MCF 10A (cell line): ENCODE measurements around the gene ALPL. TPM values are rescaled to one million over a fixed set of nuclear protein-coding genes. Genes with fewer than 3 reads are reported as not detected.

ENCODE experiments used
- BruUV-seq: library from RNA; stranded (reverse); fragments of 400-500 nt; replicated peaks from 2 replicates; lab custom pipeline; 2021; lab: Mats Ljungman, UMichigan
- CTCF ChIA-PET: fragments of 300-600 bp; sonication (Branson Sonifier 250); formaldehyde crosslinking; extraction: SDS; loops from one replicate; lab custom pipeline; 2021; ENCODE audit warnings: antibody characterized with exemption, inconsistent platforms; lab: Yijun Ruan, JAX
- POLR2A ChIA-PET: fragments of 300-600, 350-650 bp; sonication (Branson Sonifier 250); formaldehyde crosslinking; extraction: SDS; loops from one replicate; lab custom pipeline; 2020; ENCODE audit warnings: antibody characterized with exemption, inconsistent platforms; lab: Yijun Ruan, JAX
- DNase-seq: peaks from one replicate; pipeline ENCODE4 v3.0.0-alpha.2; 2018; ENCODE audit not compliant: unreplicated experiment
- H3K27ac Mint-ChIP-seq: one replicate; pipeline ENCODE4 v1.8.0; 2022; ENCODE audit warnings: mild to moderate bottlenecking, low read depth, mixed read lengths; ENCODE audit not compliant: unreplicated experiment
- H3K27me3 Mint-ChIP-seq: one replicate; pipeline ENCODE4 v1.8.0; 2022; ENCODE audit warnings: mixed read lengths; ENCODE audit not compliant: insufficient read depth, unreplicated experiment
- H3K36me3 Mint-ChIP-seq: one replicate; pipeline ENCODE4 v1.8.0; 2022; ENCODE audit warnings: mild to moderate bottlenecking, moderate library complexity, mixed read lengths; ENCODE audit not compliant: insufficient read depth, unreplicated experiment
- H3K4me1 Mint-ChIP-seq: one replicate; pipeline ENCODE4 v1.8.0; 2022; ENCODE audit warnings: mixed read lengths; ENCODE audit not compliant: insufficient read depth, unreplicated experiment
- H3K4me3 Mint-ChIP-seq: one replicate; pipeline ENCODE4 v1.8.0; 2022; ENCODE audit warnings: mild to moderate bottlenecking, moderate library complexity, mixed read lengths; ENCODE audit not compliant: unreplicated experiment
- H3K9me3 Mint-ChIP-seq: one replicate; pipeline ENCODE4 v1.8.0; 2022; ENCODE audit warnings: mixed read lengths; ENCODE audit not compliant: unreplicated experiment
- CTCF ChIP-seq: fragments of 200-600 bp; IDR thresholded peaks from one replicate; pipeline ENCODE4 v1.8.0; 2022; ENCODE audit warnings: antibody characterized with exemption, mild to moderate bottlenecking; ENCODE audit not compliant: unreplicated experiment
- intact Hi-C: fragments of 100-400 bp; cut with micrococcal nuclease; formaldehyde crosslinking; loops from 2 replicates; pipeline ENCODE4 v1.14.1; 2022
- total RNA-seq: library from RNA; stranded (reverse); gene quantifications from 2 replicates; pipeline ENCODE4 v1.2.3, GENCODE V29; 2022

Gene ALPL
- total RNA-seq, 1 experiment from 2014 or later = not detected

GRCh38 chr1:21568006-21568746, 59.0 kb downstream of the ALPL start:
- Mint-ChIP-seq H3K36me3 (no peaks in the 10 kb centered on the region), H3K4me3 (no peak overlapping the region), H3K27ac (no peak overlapping the region), H3K27me3 (no peaks in the 10 kb centered on the region), H3K9me3 (no peaks in the 10 kb centered on the region), H3K4me1 (no peaks in the 10 kb centered on the region)
- intact Hi-C loops = no loop called here
- peak; percentile 18 for DNase-seq
- no TSS peak for BruUV-seq
- CTCF ChIA-PET = interaction anchor here (0.9 kb wide), 1 partner anchor 16 kb away, joined by 4 read pairs; no protein-coding TSS in a partner anchor
- POLR2A ChIA-PET = no interaction called here
- no peak for TF ChIP-seq CTCF

GRCh38 chr1:21568809-21569385, 59.7 kb downstream of the ALPL start:
- DNase-seq = no peak
- H3K4me1 Mint-ChIP-seq = no peaks in the 10 kb centered on the region
- ChIA-PET POLR2A (no interaction called here), CTCF (no interaction called here)
- BruUV-seq = no TSS peak
- H3K4me3 Mint-ChIP-seq = no peak overlapping the region
- intact Hi-C loops = no loop called here
- H3K9me3 Mint-ChIP-seq = no peaks in the 10 kb centered on the region
- H3K36me3 Mint-ChIP-seq = no peaks in the 10 kb centered on the region
- H3K27me3 Mint-ChIP-seq = no peaks in the 10 kb centered on the region
- no peak overlapping the region for H3K27ac Mint-ChIP-seq
- TF ChIP-seq CTCF = no peak

GRCh38 chr1:21569820-21570527, 60.8 kb downstream of the ALPL start:
- Mint-ChIP-seq H3K4me1 (no peaks in the 10 kb centered on the region), H3K36me3 (no peaks in the 10 kb centered on the region), H3K9me3 (no peaks in the 10 kb centered on the region), H3K27ac (no peak overlapping the region), H3K4me3 (no peak overlapping the region), H3K27me3 (no peaks in the 10 kb centered on the region)
- BruUV-seq = no TSS peak
- TF ChIP-seq CTCF = no peak
- POLR2A ChIA-PET = no interaction called here
- CTCF ChIA-PET = interaction anchor here (0.5 to 4.1 kb wide), 3 partner anchors 179 to 1357 kb away, joined by 3 to 32 read pairs (median 4); no protein-coding TSS in a partner anchor
- intact Hi-C loops = no loop called here
- no peak for DNase-seq

GRCh38 chr1:21570528-21570875, 61.3 kb downstream of the ALPL start:
- no peak for TF ChIP-seq CTCF
- Mint-ChIP-seq H3K27me3 (no peaks in the 10 kb centered on the region), H3K4me1 (no peaks in the 10 kb centered on the region), H3K36me3 (no peaks in the 10 kb centered on the region), H3K9me3 (no peaks in the 10 kb centered on the region), H3K27ac (no peak overlapping the region), H3K4me3 (no peak overlapping the region)
- no peak for DNase-seq
- ChIA-PET POLR2A (no interaction called here), CTCF (interaction anchor here (0.6 to 4.1 kb wide), 2 partner anchors 179 to 201 kb away, joined by 4 to 32 read pairs; no protein-coding TSS in a partner anchor)
- intact Hi-C loops = no loop called here
- BruUV-seq = no TSS peak
